HepG2 (cell line): Measurements from ENCODE around the gene OBSL1. TPM values are rescaled to one million over a fixed set of nuclear protein-coding genes. Genes with fewer than 3 reads are reported as not detected.
A peak's percentile ranks its signal among the peaks of the same experiment; 100 is the strongest.

ENCODE experiments used
- ADNP ChIP-seq: sonication (generic); formaldehyde crosslinking; IDR thresholded peaks from 2 replicates; pipeline ENCODE4 v1.4.0; 2020; ENCODE audit warnings: missing genetic modification reagents
- ATF7 ChIP-seq, 2 experiments: fragments of 450-650 bp in 1 of 2; sonication (generic) in 1 of 2; formaldehyde crosslinking in 1 of 2; IDR thresholded peaks; 2 replicates each; pipeline versions ENCODE4 v1.4.0 to v1.6.1; 2016 to 2020; ENCODE audit warnings: antibody characterized with exemption in 1 of 2, mild to moderate bottlenecking in 1 of 2, missing genetic modification reagents in 1 of 2
- IRF1 ChIP-seq: sonication (generic); formaldehyde crosslinking; IDR thresholded peaks from 2 replicates; pipeline ENCODE4 v1.4.0; 2020; ENCODE audit warnings: low read depth, mild to moderate bottlenecking, missing genetic modification reagents
- KLF9 ChIP-seq: IDR thresholded peaks from 2 replicates; pipeline ENCODE4 v1.6.1; 2016; ENCODE audit warnings: low read depth
- MAFF ChIP-seq: IDR thresholded peaks from 2 replicates; pipeline ENCODE4 v1.6.1; 2011; ENCODE audit warnings: low read depth, low read length, improper control_type of control experiment
- MXD4 ChIP-seq: IDR thresholded peaks from 2 replicates; pipeline ENCODE4 v1.6.1; 2016; ENCODE audit warnings: mild to moderate bottlenecking, missing biosample characterization, missing genetic modification reagents
- NCOA2 ChIP-seq: sonication (generic); formaldehyde crosslinking; IDR thresholded peaks from 2 replicates; pipeline ENCODE4 v1.8.0; 2022; ENCODE audit warnings: inconsistent platforms
- NKX3-1 ChIP-seq: sonication (generic); formaldehyde crosslinking; IDR thresholded peaks from 2 replicates; pipeline ENCODE4 v1.5.0; 2020; ENCODE audit warnings: missing genetic modification reagents
- SRSF4 ChIP-seq: fragments of 200-400 bp; formaldehyde crosslinking; IDR thresholded peaks from one replicate; pipeline ENCODE4 v1.6.1; 2018; ENCODE audit warnings: mild to moderate bottlenecking, low read depth, low read length, moderate library complexity; ENCODE audit not compliant: poor library complexity, severe bottlenecking
- THAP11 ChIP-seq: IDR thresholded peaks from 2 replicates; pipeline ENCODE4 v1.6.1; 2016; ENCODE audit warnings: missing biosample characterization, missing genetic modification reagents
- TRAFD1 ChIP-seq: sonication (generic); formaldehyde crosslinking; IDR thresholded peaks from 2 replicates; pipeline ENCODE4 v1.5.1; 2020; ENCODE audit warnings: missing genetic modification reagents, mild to moderate bottlenecking, borderline replicate concordance
- UBTF ChIP-seq: sonication (generic); formaldehyde crosslinking; IDR thresholded peaks from 2 replicates; pipeline ENCODE4 v1.4.0; 2020; ENCODE audit warnings: mild to moderate bottlenecking, missing genetic modification reagents
- ZNF383 ChIP-seq: sonication (generic); formaldehyde crosslinking; IDR thresholded peaks from 2 replicates; pipeline ENCODE4 v1.4.0; 2020; ENCODE audit warnings: missing genetic modification reagents, mild to moderate bottlenecking, borderline replicate concordance
- ZNF431 ChIP-seq: sonication (generic); formaldehyde crosslinking; IDR thresholded peaks from 2 replicates; pipeline ENCODE4 v1.9.0; 2022; ENCODE audit warnings: missing genetic modification reagents, low read depth, mild to moderate bottlenecking, borderline replicate concordance
- ZNF547 ChIP-seq: sonication (generic); formaldehyde crosslinking; IDR thresholded peaks from 2 replicates; pipeline ENCODE4 v1.5.1; 2020; ENCODE audit warnings: mild to moderate bottlenecking, missing genetic modification reagents
- ZNF670 ChIP-seq: sonication (generic); formaldehyde crosslinking; IDR thresholded peaks from 2 replicates; pipeline ENCODE4 v1.8.0; 2022; ENCODE audit warnings: mild to moderate bottlenecking, missing genetic modification reagents, borderline replicate concordance
- polyA plus RNA-seq, 8 experiments: library from polyadenylated mRNA; depleted of rRNA in 3 of 8; stranded (reverse) in 7 of 8; unstranded in 1 of 8; fragments of >200 nt; fragmentation: Illumina TruSeq in 4 of 8; extraction: Trizol in 4 of 8; gene quantifications; 2 replicates each; pipeline versions ENCODE4 v1.2.1 to v1.2.3, GENCODE V29; 2011 to 2016; ENCODE audit warnings: low read depth in 4 of 8, missing spikeins in 1 of 8, mixed read lengths in 1 of 8; ENCODE audit not compliant: insufficient read depth in 1 of 8
- total RNA-seq, 5 experiments: library from RNA; depleted of rRNA; stranded (reverse); fragments of >200 nt; fragmentation: Illumina TruSeq; extraction: Trizol; gene quantifications; 2 replicates each; pipeline ENCODE4 v1.2.3, GENCODE V29; 2016; ENCODE audit warnings: low read depth in 1 of 5
- TF ChIP-seq, protein P1 (sequence below): sonication (generic); formaldehyde crosslinking; conservative IDR thresholded peaks from 2 replicates; pipeline ENCODE4 v1.4.0; 2020; ENCODE audit warnings: mild to moderate bottlenecking, missing genetic modification reagents, moderate library complexity
- TF ChIP-seq, protein P2 (sequence below): sonication (generic); formaldehyde crosslinking; IDR thresholded peaks from 2 replicates; pipeline ENCODE4 v1.8.0; 2022; ENCODE audit warnings: missing genetic modification reagents, mild to moderate bottlenecking, inconsistent platforms, borderline replicate concordance

OBSL1 gene
- total and polyA plus RNA-seq, 2 of the 13 experiments (the other 11 are each of a cell fraction or from before 2014, with no cell fraction given) = 86.7 to 218 TPM

DNA sequence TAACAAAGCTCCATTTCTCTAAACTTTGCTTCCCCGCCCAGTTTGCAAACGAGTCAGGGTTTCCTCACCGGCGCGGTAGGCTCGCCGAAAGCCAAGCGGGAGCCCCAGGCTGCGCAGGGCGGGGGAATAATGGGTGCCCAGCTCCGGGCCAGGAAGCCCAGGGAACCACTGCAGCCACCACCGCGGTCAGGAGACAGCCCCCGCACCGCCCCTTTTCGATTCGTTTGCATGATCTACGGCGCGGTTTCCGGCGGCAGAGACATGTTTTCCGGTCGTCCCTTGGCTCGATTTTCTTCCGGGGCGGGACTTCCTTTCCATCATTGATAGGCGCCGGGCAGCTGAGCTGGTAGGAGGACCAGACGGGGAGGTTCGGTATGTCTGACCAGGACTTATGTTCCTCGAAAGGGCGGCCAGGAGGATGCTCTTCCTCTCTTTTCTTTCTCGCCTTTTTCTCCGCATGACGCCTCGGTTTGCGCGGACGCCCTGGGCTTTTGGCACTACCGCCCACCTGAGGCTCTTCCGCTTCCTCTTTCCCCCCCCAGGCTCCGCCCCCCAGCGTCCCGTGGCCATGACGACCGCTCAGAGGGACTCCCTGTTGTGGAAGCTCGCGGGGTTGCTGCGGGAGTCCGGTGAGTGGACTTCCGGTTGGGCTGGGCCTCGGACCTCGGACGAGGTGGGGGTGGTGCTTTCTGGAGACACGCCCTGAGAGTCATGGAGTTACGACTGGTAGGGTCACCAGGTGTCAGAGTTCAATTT, 26.4 kb upstream of the OBSL1 start, which contains the start of gene STK11IP (continued):
- TF ChIP-seq UBTF (CRISPR knock-in tag) (peak; percentile 93), NKX3-1 (CRISPR knock-in tag) (no peak), ZNF383 (peak; percentile 80; the same call in 1 of the 2 replicates), NCOA2 (CRISPR knock-in tag) (peak; percentile 68; the same call in 1 of the 2 replicates), ATF7 (IDR thresholded peaks at IDR 0.05) (no peak), ATF7 (CRISPR knock-in tag; IDR thresholded peaks at IDR 0.05) (0 out of 2 replicates have a peak, but pooled peaks have one; percentile 55), IRF1 (no peak), TRAFD1 (peak; percentile 39; the same call in 1 of the 2 replicates), THAP11 (CRISPR knock-in tag) (peak; percentile 95), MAFF (no peak), ZNF670 (CRISPR knock-in tag) (no peak), ZNF547 (CRISPR knock-in tag) (peak; percentile 83; the same call in 1 of the 2 replicates), ADNP (CRISPR knock-in tag) (no peak), ZNF431 (CRISPR knock-in tag) (peak; percentile 64; the same call in 1 of the 2 replicates), KLF9 (CRISPR knock-in tag) (no peak; the same call in 1 of the 2 replicates), SRSF4 (no peak), MXD4 (peak; percentile 60)
- TF ChIP-seq, protein P1, sequence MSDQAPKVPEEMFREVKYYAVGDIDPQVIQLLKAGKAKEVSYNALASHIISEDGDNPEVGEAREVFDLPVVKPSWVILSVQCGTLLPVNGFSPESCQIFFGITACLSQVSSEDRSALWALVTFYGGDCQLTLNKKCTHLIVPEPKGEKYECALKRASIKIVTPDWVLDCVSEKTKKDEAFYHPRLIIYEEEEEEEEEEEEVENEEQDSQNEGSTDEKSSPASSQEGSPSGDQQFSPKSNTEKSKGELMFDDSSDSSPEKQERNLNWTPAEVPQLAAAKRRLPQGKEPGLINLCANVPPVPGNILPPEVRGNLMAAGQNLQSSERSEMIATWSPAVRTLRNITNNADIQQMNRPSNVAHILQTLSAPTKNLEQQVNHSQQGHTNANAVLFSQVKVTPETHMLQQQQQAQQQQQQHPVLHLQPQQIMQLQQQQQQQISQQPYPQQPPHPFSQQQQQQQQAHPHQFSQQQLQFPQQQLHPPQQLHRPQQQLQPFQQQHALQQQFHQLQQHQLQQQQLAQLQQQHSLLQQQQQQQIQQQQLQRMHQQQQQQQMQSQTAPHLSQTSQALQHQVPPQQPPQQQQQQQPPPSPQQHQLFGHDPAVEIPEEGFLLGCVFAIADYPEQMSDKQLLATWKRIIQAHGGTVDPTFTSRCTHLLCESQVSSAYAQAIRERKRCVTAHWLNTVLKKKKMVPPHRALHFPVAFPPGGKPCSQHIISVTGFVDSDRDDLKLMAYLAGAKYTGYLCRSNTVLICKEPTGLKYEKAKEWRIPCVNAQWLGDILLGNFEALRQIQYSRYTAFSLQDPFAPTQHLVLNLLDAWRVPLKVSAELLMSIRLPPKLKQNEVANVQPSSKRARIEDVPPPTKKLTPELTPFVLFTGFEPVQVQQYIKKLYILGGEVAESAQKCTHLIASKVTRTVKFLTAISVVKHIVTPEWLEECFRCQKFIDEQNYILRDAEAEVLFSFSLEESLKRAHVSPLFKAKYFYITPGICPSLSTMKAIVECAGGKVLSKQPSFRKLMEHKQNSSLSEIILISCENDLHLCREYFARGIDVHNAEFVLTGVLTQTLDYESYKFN = peak; percentile 82
- TF ChIP-seq, protein P2, sequence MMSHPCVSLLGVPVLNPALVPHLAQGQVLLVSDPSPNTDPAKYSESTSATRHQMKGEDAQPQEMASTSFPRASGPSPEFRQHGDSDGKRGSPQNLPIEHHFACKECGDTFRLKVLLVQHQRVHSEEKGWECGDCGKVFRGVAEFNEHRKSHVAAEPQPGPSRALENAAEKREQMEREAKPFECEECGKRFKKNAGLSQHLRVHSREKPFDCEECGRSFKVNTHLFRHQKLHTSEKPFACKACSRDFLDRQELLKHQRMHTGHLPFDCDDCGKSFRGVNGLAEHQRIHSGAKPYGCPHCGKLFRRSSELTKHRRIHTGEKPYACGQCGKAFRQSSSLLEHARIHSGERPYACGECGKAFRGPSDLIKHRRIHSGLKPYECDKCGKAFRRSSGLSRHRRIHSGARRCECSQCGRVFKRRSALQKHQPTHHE = peak; percentile 66
